RKO (cell line): Measurements from ENCODE around the gene FA2H.
"Not testable (repeated sequence)": the region's sequence is repeated elsewhere in the genome, so short reads cannot be mapped to it uniquely, and the experiment has no call there.

Experiments used
- DNase-seq: peaks from one replicate; pipeline ENCODE4 v3.0.0-alpha.2; 2016; ENCODE audit warnings: low spot score

Gene FA2H

GRCh38 chr16:74774223-74775139, at the start of gene FA2H:
FA2H (minus strand) TSS chr16:74774820; CDS start chr16:74774755, 65 bp downstream.
- DNase-seq: peak; percentile 74

GRCh38 chr16:74817851-74818250, 43.2 kb upstream of the FA2H start:
- DNase-seq: no peak

GRCh38 chr16:74813109-74813641, 38.6 kb upstream of the FA2H start:
- DNase-seq: peak; percentile 82

- no peak for DNase-seq
Observed at GRCh38 chr16:74811911-74812310, 37.3 kb upstream of the FA2H start.

- DNase-seq: not testable (repeated sequence)
Observed at GRCh38 chr16:74811216-74811615, 36.6 kb upstream of the FA2H start.

- no peak for DNase-seq
Observed at GRCh38 chr16:74807052-74807646, 32.5 kb upstream of the FA2H start.

GRCh38 chr16:74800216-74800871, 25.7 kb upstream of the FA2H start:
- DNase-seq: no peak

- no peak for DNase-seq
Observed at GRCh38 chr16:74797414-74797813, 22.8 kb upstream of the FA2H start.

- DNase-seq: no peak
Observed at GRCh38 chr16:74795104-74795503, 20.5 kb upstream of the FA2H start.

GRCh38 chr16:74794668-74795067, 20.0 kb upstream of the FA2H start:
- no peak for DNase-seq

- DNase-seq: no peak
Observed at GRCh38 chr16:74793571-74793970, 19.0 kb upstream of the FA2H start.

- DNase-seq: no peak
Observed at GRCh38 chr16:74792225-74792624, 17.6 kb upstream of the FA2H start.

- DNase-seq: not testable (repeated sequence)
Observed at GRCh38 chr16:74791749-74792148, 17.1 kb upstream of the FA2H start.

- no peak for DNase-seq
Observed at GRCh38 chr16:74788108-74788507, 13.5 kb upstream of the FA2H start.

GRCh38 chr16:74785031-74785430, 10.4 kb upstream of the FA2H start:
- DNase-seq: no peak

- DNase-seq: no peak
Observed at GRCh38 chr16:74778646-74779045, 4.0 kb upstream of the FA2H start.

GRCh38 chr16:74776926-74777325, 2.3 kb upstream of the FA2H start:
- DNase-seq: no peak

- no peak for DNase-seq
Observed at GRCh38 chr16:74775255-74775654, 635 bp upstream of the FA2H start.

GRCh38 chr16:74773446-74774222, 986 bp downstream of the FA2H start:
- no peak for DNase-seq

GRCh38 chr16:74771656-74772315, 2.8 kb downstream of the FA2H start:
- DNase-seq: no peak

GRCh38 chr16:74770831-74771526, 3.6 kb downstream of the FA2H start:
- DNase-seq: no peak
